ENCODE data around the gene ITGA1.
"Not testable (repeated sequence)": the region's sequence is repeated elsewhere in the genome, so short reads cannot be mapped to it uniquely, and the experiment has no call there.

ITGA1 gene

GRCh38 chr5:52787600-52788504 is at the start of gene ITGA1, which contains the start of gene PELO:
TSS of gene ITGA1 (plus strand) at chr5:52787916. CDS start at chr5:52788354, 438 bp downstream.
TSS of gene PELO (plus strand) at chr5:52787916. CDS start at chr5:52800395, 12,479 bp downstream.
- no peak for FAIRE-seq

GRCh38 chr5:52738095-52738506 is 49.6 kb upstream of the ITGA1 start:
- no peak for FAIRE-seq

GRCh38 chr5:52740007-52740406 is 47.7 kb upstream of the ITGA1 start:
- FAIRE-seq, result no peak

- FAIRE-seq, result no peak
Measured at GRCh38 chr5:52743012-52743411, 44.7 kb upstream of the ITGA1 start.

DNA sequence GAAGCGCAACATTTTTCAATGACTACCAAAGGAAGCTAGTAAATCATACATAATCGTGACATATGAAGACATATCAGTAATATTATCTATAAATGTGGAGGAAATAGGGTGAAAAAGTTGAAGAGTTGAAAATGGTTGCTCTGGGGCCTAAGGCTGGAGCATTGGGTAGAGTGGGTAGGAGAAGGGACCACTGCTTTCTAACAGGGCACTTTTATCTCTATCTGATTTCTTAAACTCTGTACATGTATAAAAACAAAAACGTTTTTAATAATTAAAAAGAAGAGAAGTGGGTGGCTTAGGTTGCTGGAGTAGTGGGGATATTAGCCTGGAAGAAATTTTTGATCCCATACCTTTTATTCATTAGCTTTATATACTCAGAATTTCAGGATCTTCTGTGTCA is 44.2 kb upstream of the ITGA1 start:
- no peak for FAIRE-seq

DNA sequence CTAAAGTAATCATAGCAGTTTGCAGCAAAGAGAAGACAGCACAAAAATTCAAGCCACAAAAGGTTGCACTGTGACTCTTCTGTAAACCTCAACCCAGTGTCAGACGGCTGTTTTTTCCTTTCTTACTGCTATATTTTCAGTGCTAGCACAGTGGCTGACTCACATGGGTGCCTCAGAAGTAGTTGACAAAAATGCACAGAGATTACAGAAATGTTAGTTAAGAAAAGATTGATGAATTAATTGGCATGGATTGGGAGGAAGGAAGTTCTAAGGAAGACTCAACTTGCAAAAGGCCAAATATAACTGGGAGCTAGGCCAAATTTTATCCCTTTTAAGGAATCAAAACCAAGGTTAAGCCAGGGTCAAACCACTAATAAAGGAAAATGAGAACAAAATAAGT is 43.7 kb upstream of the ITGA1 start:
- no peak for FAIRE-seq

DNA sequence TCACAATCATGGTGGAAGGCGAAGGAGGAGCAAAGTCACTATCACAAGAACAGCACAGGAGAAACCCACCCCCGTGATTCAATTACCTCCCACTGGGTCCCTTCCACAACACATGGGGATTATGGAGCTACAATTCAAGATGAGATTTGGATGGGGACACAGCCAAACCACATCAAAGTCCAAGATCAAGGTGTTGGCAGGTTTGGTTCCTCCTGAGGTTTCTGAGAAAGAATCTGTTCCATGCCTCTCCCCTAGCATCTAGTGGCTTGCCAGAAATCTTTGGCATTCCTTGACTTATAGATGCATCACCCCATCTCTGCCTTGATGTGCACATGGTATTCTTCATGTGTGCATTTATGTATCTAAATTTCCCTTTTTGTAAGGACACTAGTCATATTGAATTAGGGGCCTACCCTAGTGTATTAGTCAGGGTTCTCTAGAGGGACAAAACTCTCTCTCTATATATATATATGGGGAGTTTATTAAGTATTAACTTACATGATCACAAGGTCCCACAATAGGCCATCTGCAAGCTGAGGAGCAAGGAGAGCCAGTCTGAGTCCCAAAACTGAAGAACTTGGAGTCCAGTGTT is 42.8 kb upstream of the ITGA1 start:
- FAIRE-seq, result not testable (repeated sequence)

DNA sequence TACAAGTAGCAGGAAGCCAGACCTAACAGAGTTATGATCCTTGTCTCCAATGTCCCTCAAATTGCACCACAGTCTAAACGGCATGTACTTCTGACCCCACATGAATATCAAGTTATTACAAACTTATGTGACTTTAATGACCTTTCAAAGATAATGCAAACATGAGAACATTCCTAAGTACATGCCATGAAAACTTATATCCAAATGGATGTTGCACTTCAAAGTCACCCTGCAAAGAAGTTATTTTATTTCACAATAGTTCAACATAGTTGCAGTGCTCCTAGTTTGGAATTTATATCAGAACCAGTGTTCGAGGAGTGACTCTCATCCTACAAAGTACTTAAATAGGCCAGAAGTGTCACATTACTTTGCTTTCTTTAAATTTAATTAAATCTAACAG is 41.2 kb upstream of the ITGA1 start:
- no peak for FAIRE-seq

DNA sequence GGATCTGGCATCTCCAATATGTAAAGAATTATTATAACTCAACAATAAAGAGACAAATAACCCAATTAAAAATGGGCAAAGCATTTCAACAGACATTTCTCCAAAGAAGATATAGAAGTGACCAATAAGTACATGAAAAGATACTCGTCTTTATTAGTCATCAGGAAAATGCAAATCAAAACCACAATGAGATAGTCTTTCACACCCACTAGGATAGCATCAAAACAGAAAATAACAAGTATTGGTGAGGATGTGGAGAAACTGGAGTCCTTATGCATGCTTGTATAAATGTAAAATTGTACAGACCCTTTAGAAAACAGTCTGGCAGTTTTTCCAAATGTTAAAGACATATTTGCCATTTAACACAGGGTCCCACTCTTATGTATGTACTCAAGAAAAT is 39.1 kb upstream of the ITGA1 start:
- no peak for FAIRE-seq

GRCh38 chr5:52749666-52750065 is 38.0 kb upstream of the ITGA1 start:
- no peak for FAIRE-seq

GRCh38 chr5:52751137-52751536 is 36.6 kb upstream of the ITGA1 start:
- no peak for FAIRE-seq

DNA sequence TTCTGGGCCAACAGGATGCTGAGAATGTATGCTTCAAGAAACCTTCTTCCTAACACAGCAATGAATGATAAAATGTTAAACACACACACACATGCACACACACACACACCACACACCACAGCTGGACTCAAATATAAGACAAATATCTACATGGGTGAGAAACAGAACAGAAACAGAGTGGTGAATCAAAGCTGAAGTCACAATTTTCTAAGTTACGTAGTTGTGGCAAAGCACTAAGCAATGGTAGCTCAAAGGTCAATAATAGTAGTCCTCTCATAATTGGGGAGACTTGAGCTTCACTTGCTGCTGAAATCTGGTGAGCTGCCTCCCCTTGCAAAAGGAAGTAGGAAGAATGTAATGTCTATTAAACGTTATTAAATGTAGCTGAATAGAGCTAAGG is 33.7 kb upstream of the ITGA1 start:
- no peak for FAIRE-seq

GRCh38 chr5:52757527-52757926 is 30.2 kb upstream of the ITGA1 start:
- no peak for FAIRE-seq

DNA sequence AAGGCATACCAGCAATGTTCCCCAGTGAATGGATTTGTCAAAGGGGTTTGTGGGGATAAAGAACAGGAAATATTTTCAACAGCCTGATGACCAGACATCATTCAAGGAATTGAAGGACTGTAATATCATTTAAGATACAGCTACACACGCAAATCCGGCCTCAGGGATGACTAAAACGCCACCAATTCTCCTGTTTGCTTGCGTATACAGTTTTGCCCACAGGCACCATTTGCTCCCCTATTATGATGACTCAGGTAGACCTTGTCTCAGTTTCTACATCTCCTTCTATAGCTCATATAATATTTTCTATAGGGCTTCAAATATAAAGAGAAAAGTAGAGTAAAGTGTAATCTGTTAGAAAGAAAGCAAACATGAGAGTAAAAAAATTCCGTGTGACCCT is 29.7 kb upstream of the ITGA1 start:
- no peak for FAIRE-seq

DNA sequence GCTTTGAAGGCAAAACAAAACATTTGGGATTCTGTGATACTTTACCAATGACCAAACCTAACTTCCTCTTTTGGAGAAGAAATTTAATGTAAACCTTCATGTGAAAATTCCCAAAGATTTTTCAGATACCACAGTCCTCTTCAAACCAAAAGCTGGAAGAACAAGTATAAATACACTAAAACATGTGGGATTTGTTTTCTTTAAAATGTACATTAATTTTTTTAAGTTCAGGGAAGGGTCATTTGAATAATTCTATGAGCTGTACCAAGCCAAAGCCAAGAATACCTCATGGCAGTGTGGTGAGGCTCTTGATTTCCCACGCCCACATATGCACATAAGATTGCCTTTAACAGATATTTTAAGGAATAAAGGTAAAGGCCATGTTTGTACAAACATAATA is 28.4 kb upstream of the ITGA1 start:
- FAIRE-seq, result no peak

GRCh38 chr5:52760695-52761366 is 26.9 kb upstream of the ITGA1 start:
- FAIRE-seq, result no peak

DNA sequence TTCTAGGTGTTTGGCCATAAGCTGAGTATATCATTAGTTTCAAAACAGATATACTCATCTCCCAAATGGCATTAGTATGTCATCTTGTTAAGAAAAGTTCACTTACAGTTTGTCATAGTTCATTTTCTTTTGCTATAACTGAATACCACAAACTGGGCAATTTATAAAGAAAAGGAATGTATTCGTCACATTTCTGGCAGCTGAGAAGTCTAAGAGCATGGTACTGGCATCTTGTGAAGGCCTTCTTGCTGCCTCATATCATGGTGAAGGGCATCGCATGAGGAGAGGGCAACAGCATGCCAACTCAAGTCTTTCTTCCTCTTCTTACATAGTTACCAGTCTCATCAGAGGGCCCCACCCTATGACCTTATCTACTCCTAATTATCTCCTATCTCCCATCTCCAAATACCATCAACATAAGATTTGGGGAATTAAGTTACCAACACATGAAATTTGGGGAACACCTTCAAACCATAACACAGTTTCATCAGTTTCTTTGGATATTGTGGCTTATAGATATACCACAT is 20.4 kb upstream of the ITGA1 start:
- FAIRE-seq, result no peak

DNA sequence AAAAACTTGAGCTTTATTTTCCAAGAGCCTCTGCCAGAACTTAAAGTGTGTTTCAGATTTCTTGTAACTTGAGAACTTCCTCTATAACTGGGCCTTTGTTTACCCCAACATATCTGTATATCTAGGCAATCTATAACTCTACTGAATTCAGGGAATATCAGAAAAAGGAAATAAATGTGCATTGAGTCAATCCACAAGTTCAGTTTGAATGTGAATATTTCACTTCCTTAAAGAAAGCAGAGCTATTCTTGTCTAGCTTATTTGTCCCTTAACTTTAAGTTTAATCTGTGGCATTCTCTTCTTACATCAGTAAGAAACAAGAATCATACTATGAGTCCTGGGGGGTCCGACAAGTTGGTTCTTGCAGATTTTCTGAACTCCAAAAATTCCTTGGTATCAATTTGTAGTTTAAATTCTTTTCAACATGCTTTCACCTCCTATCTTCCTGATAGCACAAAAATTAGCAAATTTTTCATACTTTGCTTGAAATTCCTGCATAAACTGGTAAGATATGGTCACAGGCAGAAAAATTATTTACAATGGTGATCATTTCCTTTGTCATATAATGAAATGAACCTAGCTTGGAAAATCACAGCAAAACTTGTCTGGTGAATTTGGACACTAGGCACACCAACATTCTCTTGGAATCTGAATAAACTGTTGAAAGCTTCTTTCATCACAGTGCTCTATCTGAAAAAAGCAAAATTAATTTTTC is 19.8 kb upstream of the ITGA1 start:
- no peak for FAIRE-seq

DNA sequence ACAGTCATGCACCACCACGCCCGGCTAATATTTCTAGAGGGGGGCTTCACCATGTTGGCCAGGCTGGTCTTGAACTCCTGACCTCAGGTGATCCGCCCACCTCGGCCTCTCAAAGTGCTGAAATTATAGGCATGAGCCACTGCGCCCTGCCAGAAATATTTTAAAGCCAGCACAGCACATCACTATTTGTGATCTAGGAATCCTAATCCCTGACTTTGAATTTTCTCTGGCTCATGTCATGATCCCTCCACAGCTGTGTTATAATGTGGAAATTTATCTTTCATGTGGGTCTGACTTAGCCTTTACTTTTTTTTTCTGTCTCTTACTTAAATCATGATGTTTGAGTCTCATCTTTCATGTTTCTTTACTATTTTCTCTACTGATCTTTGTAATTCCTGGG is 18.7 kb upstream of the ITGA1 start:
- FAIRE-seq, result no peak

DNA sequence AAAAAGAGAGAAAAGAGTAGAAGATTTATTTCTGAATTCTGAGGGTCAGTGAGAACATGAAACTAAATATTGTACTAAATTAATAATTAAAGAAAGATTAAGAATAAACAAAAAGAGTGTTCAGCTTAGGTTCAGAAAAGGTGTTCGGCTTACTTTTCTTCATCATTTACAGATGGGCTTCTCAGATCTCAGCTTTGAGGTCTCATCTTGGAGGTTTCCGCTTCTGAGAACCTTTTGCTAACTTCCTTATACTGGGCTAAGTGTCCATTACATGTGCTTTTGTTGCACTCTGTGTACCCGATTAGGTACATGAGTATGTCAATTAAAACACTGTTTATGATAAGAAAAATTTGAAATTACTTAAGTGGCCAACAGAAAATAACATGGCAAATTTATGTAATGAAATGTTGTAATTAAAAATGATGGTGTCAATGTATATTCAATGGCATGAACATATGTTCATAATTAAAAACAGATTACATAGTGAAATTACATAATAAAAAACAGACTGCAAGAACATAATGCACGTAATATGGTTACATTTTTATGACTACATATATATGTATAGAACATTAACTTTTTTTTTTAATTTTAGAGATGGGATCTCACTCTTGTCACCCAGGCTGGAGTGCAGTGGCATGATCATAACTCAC is 17.3 kb upstream of the ITGA1 start:
- no peak for FAIRE-seq

GRCh38 chr5:52771343-52772039 is 16.2 kb upstream of the ITGA1 start:
- FAIRE-seq, result no peak

- no peak for FAIRE-seq
Measured at GRCh38 chr5:52772668-52773067, 15.0 kb upstream of the ITGA1 start.
